K562 (cell line): Measurements from ENCODE around the gene RNASEH2A. TPM values are rescaled to one million over a fixed set of nuclear protein-coding genes. Genes with fewer than 3 reads are reported as not detected.

ENCODE experiments used
- CBFB ChIP-seq: sonication (generic); formaldehyde crosslinking; IDR thresholded peaks from 2 replicates; pipeline ENCODE4 v1.4.0; 2020; ENCODE audit warnings: mild to moderate bottlenecking, missing genetic modification reagents
- ETS1 ChIP-seq: conservative IDR thresholded peaks from 2 replicates; pipeline ENCODE4 v1.6.1; 2011; ENCODE audit warnings: low read depth, mild to moderate bottlenecking, low read length; ENCODE audit not compliant: control insufficient read depth
- HEY1 ChIP-seq: fragments of 250-450 bp; sonication (Bioruptor Pico); IDR thresholded peaks from 2 replicates; pipeline ENCODE4 v1.5.0; 2020; ENCODE audit warnings: mild to moderate bottlenecking, moderate library complexity, borderline replicate concordance
- NR0B1 ChIP-seq: fragments of 450-650 bp; IDR thresholded peaks from one replicate; pipeline ENCODE4 v1.6.1; 2018; ENCODE audit warnings: mild to moderate bottlenecking, moderate library complexity; ENCODE audit not compliant: partially characterized antibody
- PCBP1 ChIP-seq: fragments of 200-400 bp; formaldehyde crosslinking; IDR thresholded peaks from 2 replicates; pipeline ENCODE4 v1.6.1; 2018; ENCODE audit warnings: mild to moderate bottlenecking, low read depth, low read length; ENCODE audit not compliant: poor library complexity, severe bottlenecking
- POU5F1 ChIP-seq: fragments of 150-350 bp; IDR thresholded peaks from 2 replicates; pipeline ENCODE4 v1.6.1; 2014; ENCODE audit warnings: borderline replicate concordance, low read length, low read depth, mild to moderate bottlenecking; ENCODE audit not compliant: partially characterized antibody
- PRDM10 ChIP-seq: fragments of 450-650 bp; IDR thresholded peaks from 2 replicates; pipeline ENCODE4 v1.6.1; 2018; ENCODE audit not compliant: partially characterized antibody
- SIN3A ChIP-seq, 2 experiments: fragments of 150-350 bp in 1 of 2; IDR thresholded peaks; 2 replicates each; pipeline ENCODE4 v1.6.1; 2011 to 2016; ENCODE audit warnings: borderline replicate concordance in 2 of 2, low read depth in 2 of 2, low read length in 2 of 2, mild to moderate bottlenecking in 2 of 2, moderate library complexity in 2 of 2; ENCODE audit not compliant: control insufficient read depth in 1 of 2
- SOX6 ChIP-seq: fragments of 450-650 bp; IDR thresholded peaks from 2 replicates; pipeline ENCODE4 v1.6.1; 2014; ENCODE audit warnings: mild to moderate bottlenecking
- polyA plus RNA-seq, 8 experiments: library from polyadenylated mRNA; depleted of rRNA in 4 of 8; stranded (reverse) in 5 of 8; unstranded in 3 of 8; fragments of >200 nt; fragmentation: Nextera tagmentation in 2 of 8; fragmentation: Illumina TruSeq in 1 of 8; extraction: Ambion mirVana in 2 of 8; extraction: Trizol in 1 of 8; gene quantifications; 2 replicates each; pipeline versions ENCODE4 v1.2.1 to v1.2.3, GENCODE V29; 2011 to 2014; ENCODE audit warnings: inconsistent platforms in 1 of 8, missing spikeins in 1 of 8
- total RNA-seq, 7 experiments: library from RNA; depleted of rRNA in 6 of 7; stranded (reverse); fragments of >200 nt in 6 of 7; fragmentation: Illumina TruSeq in 2 of 7; extraction: Trizol in 2 of 7; gene quantifications; 2 replicates each; pipeline versions ENCODE4 v1.2.1 to v1.2.3, GENCODE V29; 2011 to 2021; ENCODE audit warnings: low replicate concordance in 1 of 7
- TF ChIP-seq, protein P1 (sequence below): fragments of 250-450 bp; sonication (Bioruptor Pico); IDR thresholded peaks from 2 replicates; pipeline ENCODE4 v1.4.0; 2020; ENCODE audit warnings: mild to moderate bottlenecking, moderate library complexity

RNASEH2A gene
- total and polyA plus RNA-seq, 9 of the 15 experiments (the other 6 are each of a cell fraction or from before 2014, with no cell fraction given) = 22.3 to 78.0 (median 61.7) TPM

DNA sequence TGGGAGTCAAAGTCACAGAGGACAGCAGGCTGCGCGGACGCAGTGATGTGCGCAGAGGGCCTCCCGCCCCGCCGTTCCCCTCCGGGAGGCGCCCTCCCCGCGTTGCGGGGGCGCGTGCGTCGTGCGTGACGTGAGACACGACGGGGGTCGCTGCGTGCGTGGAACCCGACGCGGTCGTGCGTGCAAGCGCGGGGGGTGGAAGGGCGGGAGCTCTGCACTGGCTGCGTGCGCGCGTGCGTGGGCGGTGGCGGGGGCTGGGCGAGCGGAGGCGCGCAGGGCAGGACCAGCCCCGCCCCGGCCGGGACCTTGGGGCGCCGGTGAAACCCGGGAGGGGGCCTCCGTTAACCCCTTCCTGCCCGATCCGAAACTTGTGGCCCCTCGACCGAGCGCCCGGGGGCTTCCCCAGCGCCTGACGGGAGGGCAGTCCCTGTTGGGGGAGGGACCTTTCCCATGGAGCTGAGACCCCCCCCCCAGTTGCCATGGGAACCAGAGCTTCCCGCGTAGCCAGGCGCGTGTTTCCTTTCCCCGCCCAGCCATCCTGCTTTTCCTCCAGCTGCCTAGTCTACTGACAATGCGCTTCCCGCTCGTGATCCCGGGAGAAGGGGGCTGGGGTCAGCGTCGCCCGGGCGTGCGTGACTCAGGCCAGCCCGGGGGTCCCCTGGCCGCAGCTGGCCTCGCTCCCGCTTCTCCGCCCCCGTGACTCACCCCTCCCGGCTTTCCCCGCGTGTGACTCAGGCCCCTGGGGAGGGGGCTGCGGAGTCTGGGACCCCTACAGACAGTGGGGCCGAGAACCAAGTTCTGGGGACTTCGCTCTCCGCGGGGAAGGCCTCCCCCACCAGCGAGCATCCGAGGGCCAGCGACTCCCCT lies 23.7 kb upstream of the RNASEH2A start (continued):
- TF ChIP-seq SIN3A (IDR thresholded peaks at IDR 0.05; ENCODE audit: borderline replicate concordance in 2 of 2, control insufficient read depth in 1 of 2, low read depth in 2 of 2, low read length in 2 of 2) (peak; percentile 76 to 89; a peak in 2 of 4 replicates), PRDM10 (no peak), PCBP1 (peak; percentile 77), NR0B1 (no peak), SOX6 (no peak; the same call in 1 of the 2 replicates), ETS1 (peak; percentile 58; the same call in 1 of the 2 replicates), POU5F1 (no peak), HEY1 (CRISPR knock-in tag) (no peak), CBFB (CRISPR knock-in tag) (no peak)
- TF ChIP-seq, protein P1, sequence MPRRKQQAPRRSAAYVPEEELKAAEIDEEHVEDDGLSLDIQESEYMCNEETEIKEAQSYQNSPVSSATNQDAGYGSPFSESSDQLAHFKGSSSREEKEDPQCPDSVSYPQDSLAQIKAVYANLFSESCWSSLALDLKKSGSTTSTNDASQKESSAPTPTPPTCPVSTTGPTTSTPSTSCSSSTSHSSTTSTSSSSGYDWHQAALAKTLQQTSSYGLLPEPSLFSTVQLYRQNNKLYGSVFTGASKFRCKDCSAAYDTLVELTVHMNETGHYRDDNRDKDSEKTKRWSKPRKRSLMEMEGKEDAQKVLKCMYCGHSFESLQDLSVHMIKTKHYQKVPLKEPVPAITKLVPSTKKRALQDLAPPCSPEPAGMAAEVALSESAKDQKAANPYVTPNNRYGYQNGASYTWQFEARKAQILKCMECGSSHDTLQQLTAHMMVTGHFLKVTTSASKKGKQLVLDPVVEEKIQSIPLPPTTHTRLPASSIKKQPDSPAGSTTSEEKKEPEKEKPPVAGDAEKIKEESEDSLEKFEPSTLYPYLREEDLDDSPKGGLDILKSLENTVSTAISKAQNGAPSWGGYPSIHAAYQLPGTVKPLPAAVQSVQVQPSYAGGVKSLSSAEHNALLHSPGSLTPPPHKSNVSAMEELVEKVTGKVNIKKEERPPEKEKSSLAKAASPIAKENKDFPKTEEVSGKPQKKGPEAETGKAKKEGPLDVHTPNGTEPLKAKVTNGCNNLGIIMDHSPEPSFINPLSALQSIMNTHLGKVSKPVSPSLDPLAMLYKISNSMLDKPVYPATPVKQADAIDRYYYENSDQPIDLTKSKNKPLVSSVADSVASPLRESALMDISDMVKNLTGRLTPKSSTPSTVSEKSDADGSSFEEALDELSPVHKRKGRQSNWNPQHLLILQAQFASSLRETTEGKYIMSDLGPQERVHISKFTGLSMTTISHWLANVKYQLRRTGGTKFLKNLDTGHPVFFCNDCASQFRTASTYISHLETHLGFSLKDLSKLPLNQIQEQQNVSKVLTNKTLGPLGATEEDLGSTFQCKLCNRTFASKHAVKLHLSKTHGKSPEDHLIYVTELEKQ (CRISPR knock-in tag) = no peak
